ENCODE results near the gene UBXN10. TPM values are rescaled to one million over a fixed set of nuclear protein-coding genes. Genes with fewer than 3 reads are reported as not detected.

UBXN10 gene
- total and polyA plus RNA-seq, 2 donors (not counting 3 experiments of a cell fraction or from before 2014, with no cell fraction given): not detected

GRCh38 chr1:20192871-20193411 lies 7.0 kb downstream of the UBXN10 start:
- FAIRE-seq (no peak), DNase-seq (ENCODE audit: low read depth, low spot score) (no peak)
- H3K27me3 ChIP-seq (ENCODE audit: control insufficient read depth in 2 of 2, insufficient read depth in 2 of 2, low read length in 2 of 2): peaks cover 4 to 10% of the 10 kb centered on the region in 2 experiments
- ChIA-PET CTCF (interaction anchor here (1.0 to 5.3 kb wide), 8 partner anchors 12 to 277 kb away, joined by 4 to 85 read pairs (median 17); no protein-coding TSS in a partner anchor), POLR2A (no interaction called here)
- H3K27ac ChIP-seq (ENCODE audit: insufficient read depth, low read depth, low read length): no peak overlapping the region
- H4K20me1 ChIP-seq (replicated peaks; ENCODE audit: control insufficient read depth, extremely low read depth, insufficient read depth, low read length): no peaks in the 10 kb centered on the region
- no peaks in the 10 kb centered on the region for H3K36me3 ChIP-seq (ENCODE audit: control insufficient read depth in 2 of 2, extremely low read depth in 1 of 2, insufficient read depth in 2 of 2, low read length in 2 of 2)
- H3K9me3 ChIP-seq (replicated peaks; ENCODE audit: control insufficient read depth, insufficient read depth, low read length): no peaks in the 10 kb centered on the region
- TF ChIP-seq FOS (IDR thresholded peaks at IDR 0.05; ENCODE audit: borderline replicate concordance, insufficient read depth, low read length): no peak
- TF ChIP-seq JUN (IDR thresholded peaks at IDR 0.05; ENCODE audit: borderline replicate concordance, insufficient read depth, insufficient read length, low read depth): no peak
- TF ChIP-seq MYC (IDR thresholded peaks at IDR 0.05; ENCODE audit: low read depth, low read length): no peak
- no peak for TF ChIP-seq CTCF (IDR thresholded peaks at IDR 0.05; ENCODE audit: extremely low read depth in 1 of 2, insufficient read depth in 1 of 2, low read depth in 1 of 2, low read length in 2 of 2)
- TF ChIP-seq EZH2 (IDR thresholded peaks at IDR 0.05; ENCODE audit: borderline replicate concordance, low read depth, low read length, severe bottlenecking): no peak
- TF ChIP-seq GATA2 (IDR thresholded peaks at IDR 0.05; ENCODE audit: insufficient read depth, insufficient read length, low read depth, low read length): no peak
- TF ChIP-seq MAX (IDR thresholded peaks at IDR 0.05; ENCODE audit: insufficient read depth, insufficient read length): no peak
- TF ChIP-seq POLR2AphosphoS5 (IDR thresholded peaks at IDR 0.05; ENCODE audit: insufficient read depth, low read depth, low read length): no peak
- TF ChIP-seq POLR2A (IDR thresholded peaks at IDR 0.05; ENCODE audit: low read depth, low read length): no peak
- intact Hi-C loops (cut with micrococcal nuclease) (no loop called here), dilution Hi-C loops (cut with MboI; ENCODE audit: extremely low pct_ligation_motif_present, low sequenced_read_pairs) (no loop called here)
- H3K9me1 ChIP-seq (replicated peaks; ENCODE audit: control insufficient read depth, extremely low read depth, insufficient read depth, low read length): no peaks in the 10 kb centered on the region
- H3K4me1 ChIP-seq (ENCODE audit: control insufficient read depth, extremely low read depth, insufficient read depth, low read length): no peaks in the 10 kb centered on the region
- no peak overlapping the region for H3K4me3 ChIP-seq (replicated peaks in 1 of 3; ENCODE audit: insufficient read depth in 1 of 3, low read depth in 1 of 3, low read length in 3 of 3)
- no peak overlapping the region for H2AFZ ChIP-seq (ENCODE audit: low read depth, low read length)
- no peak overlapping the region for H3K9ac ChIP-seq (replicated peaks; ENCODE audit: extremely low read depth, insufficient read depth, low read length)
- no peak overlapping the region for H3K4me2 ChIP-seq (ENCODE audit: insufficient read depth, low read length)
- no peaks in the 10 kb centered on the region for H3K79me2 ChIP-seq (ENCODE audit: control insufficient read depth, insufficient read depth, low read length)
- no TSS peak for BruUV-seq (replicated peaks)

Measured in endothelial cell of umbilical vein (primary cell).